ENCODE results near the gene DDR2. TPM values are rescaled to one million over a fixed set of nuclear protein-coding genes. Genes with fewer than 3 reads are reported as not detected.
"Not testable (repeated sequence)": the region's sequence is repeated elsewhere in the genome, so short reads cannot be mapped to it uniquely, and the experiment has no call there.

Gene DDR2
- total RNA-seq, 2 experiments from 2014 or later: 0.19 to 0.36 TPM

DNA sequence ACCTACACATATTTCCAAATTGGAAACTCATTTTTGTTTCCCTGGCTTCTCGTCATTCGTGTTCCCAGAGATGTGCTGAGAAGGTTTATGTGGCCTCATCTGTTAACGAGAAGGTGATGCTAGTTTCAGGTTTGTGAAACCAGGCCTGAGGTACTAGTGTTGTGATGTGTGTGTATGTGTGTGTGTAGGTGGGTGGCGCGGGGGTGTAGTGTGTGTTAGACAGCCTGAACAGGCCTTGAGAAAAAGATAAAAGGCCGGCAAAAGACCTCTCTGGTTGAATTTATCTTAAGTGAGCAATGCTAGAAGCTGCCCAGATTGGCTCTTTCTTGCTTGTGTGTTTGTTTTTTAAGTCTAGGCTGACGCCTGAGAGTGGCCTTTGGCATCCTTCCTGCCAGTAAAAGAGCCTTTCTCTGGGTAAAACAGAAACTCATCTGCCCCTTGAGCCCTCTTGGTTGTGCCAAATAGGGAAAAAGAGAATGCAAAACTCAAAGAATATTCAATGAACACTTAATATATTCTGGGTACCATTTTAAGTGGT, 92.4 kb downstream of the DDR2 start:
- Mint-ChIP-seq H3K27ac (no peak overlapping the region), H3K4me3 (no peak overlapping the region), H3K9me3 (no peaks in the 10 kb centered on the region), H3K27me3 (no peaks in the 10 kb centered on the region), H3K4me1 (ENCODE audit: low read depth) (no peaks in the 10 kb centered on the region), H3K36me3 (no peaks in the 10 kb centered on the region)
- ChIA-PET POLR2A (no interaction called here), CTCF (no interaction called here)
- DNase-seq: no peak
- intact Hi-C loops (cut with micrococcal nuclease): no loop called here

GRCh38 chr1:162725301-162725837, 93.1 kb downstream of the DDR2 start:
- DNase-seq: no peak
- no peaks in the 10 kb centered on the region for H3K27me3 Mint-ChIP-seq
- no peaks in the 10 kb centered on the region for H3K36me3 Mint-ChIP-seq
- H3K9me3 Mint-ChIP-seq: no peaks in the 10 kb centered on the region
- intact Hi-C loops (cut with micrococcal nuclease): no loop called here
- no peak overlapping the region for H3K27ac Mint-ChIP-seq
- H3K4me1 Mint-ChIP-seq (ENCODE audit: low read depth): no peaks in the 10 kb centered on the region
- H3K4me3 Mint-ChIP-seq: no peak overlapping the region
- CTCF ChIA-PET: no interaction called here
- POLR2A ChIA-PET: no interaction called here

- CTCF ChIA-PET: no interaction called here
- Mint-ChIP-seq H3K36me3 (no peaks in the 10 kb centered on the region), H3K9me3 (no peaks in the 10 kb centered on the region), H3K27ac (no peak overlapping the region), H3K4me3 (no peak overlapping the region), H3K27me3 (no peaks in the 10 kb centered on the region), H3K4me1 (ENCODE audit: low read depth) (no peaks in the 10 kb centered on the region)
- POLR2A ChIA-PET: no interaction called here
- no peak for DNase-seq
- intact Hi-C loops (cut with micrococcal nuclease): no loop called here
These were observed 94.3 kb downstream of the DDR2 start for GRCh38 chr1:162726555-162726954.

DNA sequence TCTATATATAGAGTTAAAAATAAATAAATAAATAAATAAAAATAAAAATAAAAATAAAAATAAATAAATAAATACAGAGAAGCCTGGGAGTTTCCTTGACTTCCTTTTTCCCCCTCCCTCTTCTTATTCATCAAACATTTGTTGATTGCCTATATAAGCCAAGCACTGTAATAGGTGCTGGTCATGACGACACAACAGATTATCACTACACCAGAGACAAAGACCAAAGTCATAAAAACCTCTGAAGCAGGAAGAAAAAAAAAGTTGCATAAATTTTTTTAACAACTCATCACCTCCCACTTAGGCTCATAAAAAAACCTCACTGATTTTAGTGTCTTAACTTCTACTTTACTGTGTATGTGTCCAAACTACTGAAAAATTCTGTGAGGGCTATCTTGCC, 95.2 kb downstream of the DDR2 start:
- intact Hi-C loops (cut with micrococcal nuclease): not testable (repeated sequence)

DNA sequence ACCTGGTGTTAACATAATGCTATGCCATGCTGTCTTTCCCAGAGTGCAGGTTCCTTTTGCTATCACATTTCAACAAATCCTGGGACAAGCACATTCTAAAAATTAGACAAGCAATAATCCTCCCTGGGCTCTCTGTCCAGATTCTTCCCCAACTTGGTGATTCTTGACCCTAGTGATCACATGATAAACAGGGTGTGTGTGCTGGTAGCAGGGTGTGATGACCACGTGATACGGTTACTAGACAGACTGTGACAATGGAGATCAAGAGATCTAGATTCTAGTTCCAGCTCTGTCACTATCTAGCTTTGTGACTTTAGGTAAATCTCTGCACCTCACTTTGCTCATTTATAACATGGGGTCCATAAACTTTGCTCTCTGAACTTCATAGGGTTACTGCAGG, 96.3 kb downstream of the DDR2 start:
- DNase-seq: no peak
- CTCF ChIA-PET: no interaction called here
- no peak overlapping the region for H3K4me3 Mint-ChIP-seq
- H3K36me3 Mint-ChIP-seq: no peaks in the 10 kb centered on the region
- no peaks in the 10 kb centered on the region for H3K9me3 Mint-ChIP-seq
- no peaks in the 10 kb centered on the region for H3K27me3 Mint-ChIP-seq
- intact Hi-C loops (cut with micrococcal nuclease): no loop called here
- no peak overlapping the region for H3K27ac Mint-ChIP-seq
- POLR2A ChIA-PET: no interaction called here
- no peaks in the 10 kb centered on the region for H3K4me1 Mint-ChIP-seq (ENCODE audit: low read depth)

More for the DNA sequence above, 95.2 kb downstream of the DDR2 start:
- H3K27ac Mint-ChIP-seq; POLR2A ChIA-PET; DNase-seq; H3K27me3 Mint-ChIP-seq; H3K9me3 Mint-ChIP-seq; H3K4me3 Mint-ChIP-seq; CTCF ChIA-PET; H3K36me3 Mint-ChIP-seq; H3K4me1 Mint-ChIP-seq (ENCODE audit: low read depth): not testable (repeated sequence)

- POLR2A ChIA-PET; H3K4me1 Mint-ChIP-seq (ENCODE audit: low read depth); H3K36me3 Mint-ChIP-seq; H3K9me3 Mint-ChIP-seq; H3K4me3 Mint-ChIP-seq; intact Hi-C loops (cut with micrococcal nuclease); H3K27ac Mint-ChIP-seq; DNase-seq; H3K27me3 Mint-ChIP-seq; CTCF ChIA-PET: not testable (repeated sequence)
These were observed 97.0 kb downstream of the DDR2 start for GRCh38 chr1:162729195-162729774.

DNA sequence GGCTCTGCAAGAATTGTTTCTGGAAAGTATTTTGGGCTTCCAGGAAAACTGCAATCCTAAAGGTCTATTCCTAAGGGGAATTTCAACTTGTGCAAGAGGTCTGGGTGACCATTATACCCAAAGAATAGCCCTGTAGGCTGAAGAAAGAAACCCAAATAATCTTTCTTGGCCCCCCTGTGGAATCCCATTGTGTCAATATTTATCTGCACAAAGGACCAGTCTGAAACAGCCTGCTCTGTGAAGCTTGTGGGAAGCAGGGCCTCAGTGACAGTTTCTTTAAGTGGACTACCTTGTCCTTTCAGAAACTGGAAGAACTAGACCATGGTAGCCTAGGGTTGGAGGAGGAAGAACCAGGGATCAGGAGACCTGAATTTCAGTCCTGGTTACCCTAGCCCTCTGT, 99.8 kb downstream of the DDR2 start:
- Mint-ChIP-seq H3K9me3 (no peaks in the 10 kb centered on the region), H3K4me3 (no peak overlapping the region), H3K27ac (no peak overlapping the region), H3K36me3 (no peaks in the 10 kb centered on the region), H3K4me1 (ENCODE audit: low read depth) (no peaks in the 10 kb centered on the region), H3K27me3 (no peaks in the 10 kb centered on the region)
- POLR2A ChIA-PET: no interaction called here
- intact Hi-C loops (cut with micrococcal nuclease): no loop called here
- no peak for DNase-seq
- CTCF ChIA-PET: no interaction called here

DNA sequence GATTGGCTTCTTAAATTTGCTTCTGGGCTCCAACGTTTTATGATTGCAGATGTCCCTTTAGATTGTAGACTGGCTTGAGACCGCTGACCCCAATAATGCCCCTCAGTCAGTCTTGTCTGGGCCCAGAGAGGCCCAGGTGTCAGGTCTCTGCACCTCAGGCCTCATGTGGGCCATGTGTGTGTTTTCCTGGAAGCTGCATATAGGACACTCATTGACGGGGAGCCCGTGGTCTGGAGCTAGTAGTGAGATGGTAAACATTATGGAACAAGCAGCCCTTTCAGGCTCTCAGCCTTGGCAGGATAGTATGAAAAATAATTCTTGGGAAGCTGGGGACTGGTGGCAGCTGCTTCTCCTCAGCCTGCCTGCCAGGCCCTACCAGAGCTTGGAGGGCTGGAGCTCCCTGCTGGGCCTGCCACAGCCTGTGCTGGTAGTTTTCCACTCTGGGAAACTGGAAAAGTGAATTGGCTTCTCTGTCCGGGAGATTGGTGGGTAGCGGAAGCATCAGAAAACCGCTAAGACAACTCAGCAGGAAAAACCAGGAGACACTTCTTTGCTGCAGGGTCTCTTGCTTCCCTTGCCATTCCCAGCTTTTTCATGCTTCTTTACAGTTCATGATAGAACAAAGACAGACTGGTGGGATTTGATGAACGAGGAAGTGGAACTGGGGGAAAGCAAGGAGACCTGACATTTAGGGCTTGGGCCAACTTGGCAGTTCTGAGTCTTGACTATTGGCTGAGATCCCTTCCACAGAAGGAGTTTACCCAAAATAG, 100.5 kb downstream of the DDR2 start:
- no peak for DNase-seq
- POLR2A ChIA-PET: no interaction called here
- H3K36me3 Mint-ChIP-seq: no peaks in the 10 kb centered on the region
- H3K27me3 Mint-ChIP-seq: no peaks in the 10 kb centered on the region
- CTCF ChIA-PET: no interaction called here
- H3K27ac Mint-ChIP-seq: no peak overlapping the region
- intact Hi-C loops (cut with micrococcal nuclease): no loop called here
- no peaks in the 10 kb centered on the region for H3K9me3 Mint-ChIP-seq
- H3K4me1 Mint-ChIP-seq (ENCODE audit: low read depth): no peaks in the 10 kb centered on the region
- H3K4me3 Mint-ChIP-seq: no peak overlapping the region

- no peaks in the 10 kb centered on the region for H3K9me3 Mint-ChIP-seq
- no peaks in the 10 kb centered on the region for H3K36me3 Mint-ChIP-seq
- POLR2A ChIA-PET: no interaction called here
- no peaks in the 10 kb centered on the region for H3K27me3 Mint-ChIP-seq
- H3K4me1 Mint-ChIP-seq (ENCODE audit: low read depth): no peaks in the 10 kb centered on the region
- CTCF ChIA-PET: no interaction called here
- intact Hi-C loops (cut with micrococcal nuclease): no loop called here
- DNase-seq: no peak
- H3K27ac Mint-ChIP-seq: no peak overlapping the region
- no peak overlapping the region for H3K4me3 Mint-ChIP-seq
These were observed 101.0 kb downstream of the DDR2 start for GRCh38 chr1:162733336-162733590.

- DNase-seq: no peak
- intact Hi-C loops (cut with micrococcal nuclease): no loop called here
- POLR2A ChIA-PET: no interaction called here
- CTCF ChIA-PET: no interaction called here
- Mint-ChIP-seq H3K9me3 (no peaks in the 10 kb centered on the region), H3K4me3 (no peak overlapping the region), H3K36me3 (no peaks in the 10 kb centered on the region), H3K27me3 (no peaks in the 10 kb centered on the region), H3K27ac (no peak overlapping the region), H3K4me1 (ENCODE audit: low read depth) (no peaks in the 10 kb centered on the region)
These were observed 101.8 kb downstream of the DDR2 start for GRCh38 chr1:162734047-162734446.

DNA sequence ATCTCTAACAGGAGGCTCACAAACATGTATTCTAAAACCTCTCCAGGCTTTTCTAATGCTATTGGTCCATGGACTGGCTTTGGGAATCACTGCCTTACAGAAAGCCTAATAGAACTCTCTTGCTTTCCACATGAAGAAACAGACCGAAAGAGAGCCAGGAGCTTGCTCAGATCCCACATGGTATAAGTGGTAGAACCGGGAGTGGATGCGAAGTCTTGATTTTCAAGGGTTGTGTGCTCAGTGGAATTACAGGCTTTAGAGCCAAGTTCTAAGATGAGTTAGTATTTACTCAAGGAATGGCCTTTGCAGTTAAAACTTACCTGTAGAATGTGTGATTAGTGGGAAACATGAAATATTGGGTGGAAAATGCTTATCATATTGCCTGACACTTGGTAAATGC, 103.9 kb downstream of the DDR2 start:
- ChIA-PET CTCF (no interaction called here), POLR2A (no interaction called here)
- no peak for DNase-seq
- Mint-ChIP-seq H3K4me3 (no peak overlapping the region), H3K36me3 (no peaks in the 10 kb centered on the region), H3K27me3 (no peaks in the 10 kb centered on the region), H3K4me1 (ENCODE audit: low read depth) (no peaks in the 10 kb centered on the region), H3K9me3 (no peaks in the 10 kb centered on the region), H3K27ac (no peak overlapping the region)
- intact Hi-C loops (cut with micrococcal nuclease): no loop called here

GRCh38 chr1:162736633-162737067, 104.4 kb downstream of the DDR2 start:
- Mint-ChIP-seq H3K9me3 (no peaks in the 10 kb centered on the region), H3K4me3 (no peak overlapping the region), H3K27me3 (no peaks in the 10 kb centered on the region), H3K27ac (no peak overlapping the region), H3K36me3 (no peaks in the 10 kb centered on the region), H3K4me1 (ENCODE audit: low read depth) (no peaks in the 10 kb centered on the region)
- DNase-seq: no peak
- POLR2A ChIA-PET: no interaction called here
- intact Hi-C loops (cut with micrococcal nuclease): no loop called here
- CTCF ChIA-PET: no interaction called here

DNA sequence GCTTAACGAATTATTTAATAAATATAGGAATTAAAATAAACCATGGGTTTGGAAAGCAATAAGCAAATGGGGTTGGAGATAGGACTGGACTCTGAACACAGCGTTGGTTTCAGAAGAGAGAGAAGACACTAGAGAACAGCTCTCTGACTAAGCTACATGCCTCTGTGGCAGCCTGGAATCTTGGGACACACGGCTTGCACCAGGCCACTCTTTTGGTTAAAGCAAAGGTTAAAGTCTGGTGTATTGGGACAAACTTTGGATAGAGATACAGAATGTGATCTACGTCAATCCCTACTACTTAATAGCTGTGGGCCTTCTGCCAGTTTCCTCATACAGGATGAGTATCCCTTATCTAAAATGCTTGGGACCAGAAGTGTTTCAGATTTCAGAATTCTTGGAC, 108.5 kb downstream of the DDR2 start:
- DNase-seq: no peak
- ChIA-PET CTCF (no interaction called here), POLR2A (no interaction called here)
- Mint-ChIP-seq H3K9me3 (no peaks in the 10 kb centered on the region), H3K27me3 (no peaks in the 10 kb centered on the region), H3K4me3 (no peak overlapping the region), H3K36me3 (no peaks in the 10 kb centered on the region), H3K27ac (no peak overlapping the region), H3K4me1 (ENCODE audit: low read depth) (no peaks in the 10 kb centered on the region)
- intact Hi-C loops (cut with micrococcal nuclease): no loop called here

All from activated CD4-positive, alpha-beta memory T cell treated with anti-CD3 and anti-CD28 coated beads for 36 hours (primary cell).